Subcutaneous abdominal adipose tissue (tissue), 5 donors: ENCODE data around the gene RESF1.

Source experiments
- H3K27ac ChIP-seq: one replicate; pipeline ENCODE4 v1.7.0; 2013; ENCODE audit warnings: low read depth, mild to moderate bottlenecking, inconsistent platforms, low read length, moderate library complexity
- H3K27me3 ChIP-seq, 5 donors: one replicate each; pipeline ENCODE4 v1.7.0; 2013; ENCODE audit warnings: low read length in 5 of 5, inconsistent platforms in 1 of 5; ENCODE audit not compliant: control insufficient read depth in 5 of 5, insufficient read depth in 4 of 5
- H3K36me3 ChIP-seq, 5 donors: one replicate each; pipeline ENCODE4 v1.7.0; 2013; ENCODE audit warnings: low read length in 5 of 5; ENCODE audit not compliant: control insufficient read depth in 5 of 5, insufficient read depth in 5 of 5
- H3K4me1 ChIP-seq, 5 donors: one replicate each; pipeline ENCODE4 v1.7.0; 2013; ENCODE audit warnings: low read length in 5 of 5, mild to moderate bottlenecking in 3 of 5, moderate library complexity in 1 of 5; ENCODE audit not compliant: control insufficient read depth in 5 of 5, insufficient read depth in 5 of 5
- H3K4me3 ChIP-seq, 5 donors: one replicate each; pipeline ENCODE4 v1.7.0; 2013; ENCODE audit warnings: low read length in 5 of 5, low read depth in 1 of 5
- H3K9ac ChIP-seq, 5 donors: one replicate each; pipeline ENCODE4 v1.7.0; 2013; ENCODE audit warnings: low read length in 5 of 5, mild to moderate bottlenecking in 4 of 5, moderate library complexity in 3 of 5
- H3K9me3 ChIP-seq, 5 donors: one replicate each; pipeline ENCODE4 v1.7.0; 2013; ENCODE audit warnings: low read length in 5 of 5; ENCODE audit not compliant: control insufficient read depth in 5 of 5
- donor health status: healthy.
- donor health status: healthy.
- donor health status: healthy.
- donor health status: healthy.
- donor health status: healthy.

Gene RESF1

GRCh38 chr12:32005496-32006125 lies 46.4 kb downstream of the RESF1 start:
- no peak overlapping the region for H3K4me3 ChIP-seq
- no peak overlapping the region for H3K27ac ChIP-seq
- no peak overlapping the region for H3K9ac ChIP-seq
- peaks cover 0 to 11% (median 7%) of the 10 kb centered on the region in 5 donors for H3K4me1 ChIP-seq
- H3K27me3 ChIP-seq, result no peaks in the 10 kb centered on the region
- H3K36me3 ChIP-seq, result peaks cover 0 to 11% (median 3%) of the 10 kb centered on the region in 5 donors
- no peaks in the 10 kb centered on the region for H3K9me3 ChIP-seq
